K562 (cell line): Measurements from ENCODE around the gene C19orf85. TPM values are rescaled to one million over a fixed set of nuclear protein-coding genes. Genes with fewer than 3 reads are reported as not detected.

Experiments used
- ATAC-seq: fragments of 200-7000 bp; cut with Tn5 transposase; 3 replicates; pipeline ENCODE4 v1.9.1; 2020; ENCODE audit warnings: moderate library complexity
- BruUV-seq: library from RNA; stranded (reverse); fragments of 400-500 nt; replicated peaks from 2 replicates; lab custom pipeline; 2021; lab: Mats Ljungman, UMichigan
- CTCF ChIA-PET: fragments of 300-600 bp; formaldehyde crosslinking; extraction: SDS; loops from one replicate; lab custom pipeline; 2021; ENCODE audit warnings: low intra/inter-chr PET ratio; lab: Yijun Ruan, JAX
- POLR2A ChIA-PET: fragments of 300-600, 350-650 bp; sonication (Branson Sonifier 250); formaldehyde crosslinking; extraction: SDS; loops from one replicate; lab custom pipeline; 2021; ENCODE audit warnings: antibody characterized with exemption, inconsistent platforms; lab: Yijun Ruan, JAX
- DNase-seq, 4 experiments: peaks; one replicate each; pipeline versions ENCODE4 v3.0.0 to v3.0.0-alpha.2; 2011 to 2018; ENCODE audit warnings: low spot score in 3 of 4, mixed read lengths in 3 of 4; ENCODE audit errors: extremely low read depth in 1 of 4
- FAIRE-seq: peaks from 2 replicates; lab custom pipeline; 2011; peaks lifted over from hg19 to GRCh38; lab: Jason Lieb, UNC
- H2AFZ ChIP-seq: 2 replicates; pipeline ENCODE4 v1.6.0; 2011; ENCODE audit warnings: low read depth, low read length, control low read depth, inconsistent platforms
- H3K27ac ChIP-seq: fragments of 200-600 bp; 3 replicates; pipeline ENCODE4 v1.8.0; 2011; ENCODE audit warnings: low read depth, mild to moderate bottlenecking, control low read depth, inconsistent platforms, low read length, moderate library complexity, mixed read lengths; ENCODE audit errors: extremely low read depth
- H3K27me3 ChIP-seq, 2 experiments: fragments of 300-600 bp in 1 of 2; 2 replicates in 1 of 2; 3 replicates in 1 of 2; pipeline versions ENCODE4 v1.6.0 to v1.8.0; 2011; ENCODE audit warnings: inconsistent platforms in 2 of 2, low read length in 2 of 2, mild to moderate bottlenecking in 1 of 2, mixed read lengths in 1 of 2, moderate library complexity in 1 of 2; ENCODE audit not compliant: control insufficient read depth in 2 of 2, insufficient read depth in 2 of 2
- H3K36me3 ChIP-seq: fragments of 300-600 bp; 3 replicates; pipeline ENCODE4 v1.8.0; 2011; ENCODE audit warnings: mild to moderate bottlenecking, low read length, inconsistent platforms; ENCODE audit not compliant: control insufficient read depth, insufficient read depth
- H3K4me1 ChIP-seq, 2 experiments: fragments of 200-600 bp in 1 of 2; replicated peaks in 1 of 2; 2 replicates in 1 of 2; 3 replicates in 1 of 2; pipeline versions ENCODE4 v1.5.1 to v1.8.0; 2011; ENCODE audit warnings: inconsistent platforms in 2 of 2, low read length in 2 of 2, mild to moderate bottlenecking in 1 of 2, mixed read lengths in 1 of 2, moderate library complexity in 1 of 2; ENCODE audit not compliant: control insufficient read depth in 2 of 2, insufficient read depth in 2 of 2
- H3K4me2 ChIP-seq: 2 replicates; pipeline ENCODE4 v1.6.1; 2011; ENCODE audit warnings: low read length, control low read depth, inconsistent platforms, mixed read lengths; ENCODE audit not compliant: insufficient read depth
- H3K4me3 ChIP-seq: fragments of 200-600 bp; sonication (generic), shearing (Covaris generic); 2 replicates; pipeline ENCODE4 v1.5.1; 2016; ENCODE audit warnings: control low read depth, inconsistent platforms
- H3K79me2 ChIP-seq: fragments of 200-600 bp; 3 replicates; pipeline ENCODE4 v1.8.0; 2011; ENCODE audit warnings: low read length, inconsistent platforms; ENCODE audit not compliant: control insufficient read depth, insufficient read depth
- H3K9ac ChIP-seq, 2 experiments: 2 replicates each; pipeline versions ENCODE4 v1.6.0 to v1.6.1; 2011; ENCODE audit warnings: low read depth in 2 of 2, low read length in 2 of 2, control low read depth in 1 of 2, inconsistent platforms in 1 of 2, mild to moderate bottlenecking in 1 of 2, mixed read lengths in 1 of 2; ENCODE audit not compliant: insufficient read depth in 1 of 2
- H3K9me1 ChIP-seq: one replicate; pipeline ENCODE4 v1.6.0; 2011; ENCODE audit warnings: inconsistent platforms, mild to moderate bottlenecking, low read length, moderate library complexity; ENCODE audit not compliant: control insufficient read depth, insufficient read depth
- H3K9me3 ChIP-seq: replicated peaks from 2 replicates; pipeline ENCODE4 v1.5.1; 2011; ENCODE audit warnings: low read depth, low read length, inconsistent platforms; ENCODE audit not compliant: control insufficient read depth, insufficient read depth
- H4K20me1 ChIP-seq: replicated peaks from 2 replicates; pipeline ENCODE4 v1.6.1; 2011; ENCODE audit warnings: low read length, inconsistent platforms, mixed read lengths; ENCODE audit not compliant: control insufficient read depth, insufficient read depth
- CTBP1 ChIP-seq: fragments of 450-650 bp; IDR thresholded peaks from 2 replicates; pipeline ENCODE4 v1.6.1; 2016; ENCODE audit warnings: borderline replicate concordance
- EGR1 ChIP-seq: fragments of 450-650 bp; conservative IDR thresholded peaks from 2 replicates; pipeline ENCODE4 v1.6.1; 2017; ENCODE audit warnings: mild to moderate bottlenecking
- POLR2G ChIP-seq: fragments of 200-400 bp; formaldehyde crosslinking; IDR thresholded peaks from 2 replicates; pipeline ENCODE4 v1.6.1; 2017; ENCODE audit warnings: low read depth, mild to moderate bottlenecking, antibody characterized with exemption, low read length, moderate library complexity
- RBBP5 ChIP-seq: fragments of 200-600 bp; sonication (generic); IDR thresholded peaks from 2 replicates; pipeline ENCODE4 v1.6.1; 2012; ENCODE audit warnings: borderline replicate concordance, mild to moderate bottlenecking, low read length, control low read depth, inconsistent platforms; ENCODE audit not compliant: insufficient read depth, poor library complexity, severe bottlenecking
- SIN3B ChIP-seq: fragments of 450-650 bp; IDR thresholded peaks from 2 replicates; pipeline ENCODE4 v1.6.1; 2017; ENCODE audit warnings: low read depth, mild to moderate bottlenecking, moderate library complexity
- ZBTB7A ChIP-seq: IDR thresholded peaks from 2 replicates; pipeline ENCODE4 v1.6.1; 2011; ENCODE audit warnings: low read depth, mild to moderate bottlenecking, low read length, moderate library complexity, borderline replicate concordance; ENCODE audit not compliant: control insufficient read depth
- WGBS: fragments of 100-300 bp; shearing (Covaris generic); methylation state at CpG from one replicate; pipeline ENCODE4 v1.1.6; 2016; ENCODE audit warnings: low coverage, mixed read lengths; ENCODE audit not compliant: insufficient coverage; ENCODE audit errors: missing lambda C conversion rate; 5-methylcytosine and 5-hydroxymethylcytosine counted together
- in situ Hi-C: fragments of 300-500 bp; cut with MboI; formaldehyde crosslinking; loops from 4 replicates; pipeline ENCODE4 v1.15.0; 2018; ENCODE audit warnings: inconsistent platforms, mixed read lengths
- intact Hi-C: fragments of 100-400 bp; cut with micrococcal nuclease; formaldehyde crosslinking; loops from 2 replicates; pipeline ENCODE4 v1.14.2; 2022
- polyA plus RNA-seq, 8 experiments: library from polyadenylated mRNA; depleted of rRNA in 4 of 8; stranded (reverse) in 5 of 8; unstranded in 3 of 8; fragments of >200 nt; fragmentation: Nextera tagmentation in 2 of 8; fragmentation: Illumina TruSeq in 1 of 8; extraction: Ambion mirVana in 2 of 8; extraction: Trizol in 1 of 8; gene quantifications; 2 replicates each; pipeline versions ENCODE4 v1.2.1 to v1.2.3, GENCODE V29; 2011 to 2014; ENCODE audit warnings: inconsistent platforms in 1 of 8, missing spikeins in 1 of 8
- total RNA-seq, 7 experiments: library from RNA; depleted of rRNA in 6 of 7; stranded (reverse); fragments of >200 nt in 6 of 7; fragmentation: Illumina TruSeq in 2 of 7; extraction: Trizol in 2 of 7; gene quantifications; 2 replicates each; pipeline versions ENCODE4 v1.2.1 to v1.2.3, GENCODE V29; 2011 to 2021; ENCODE audit warnings: low replicate concordance in 1 of 7
- TF ChIP-seq, protein P1 (sequence below), 2 experiments: IDR thresholded peaks; 2 replicates each; pipeline ENCODE4 v1.6.1; 2011; ENCODE audit warnings: borderline replicate concordance in 1 of 2, control low read depth in 1 of 2, low read depth in 1 of 2, low read length in 1 of 2, mild to moderate bottlenecking in 1 of 2, mixed read lengths in 1 of 2, moderate library complexity in 1 of 2; ENCODE audit not compliant: insufficient read depth in 1 of 2, insufficient read length in 1 of 2, poor library complexity in 1 of 2, severe bottlenecking in 1 of 2; ENCODE audit errors: extremely low read depth in 1 of 2
- TF ChIP-seq, protein P2 (sequence below), 2 experiments: fragments of 200-800 bp in 1 of 2; sonication (Bioruptor generic) in 1 of 2; sonication (generic) in 1 of 2; formaldehyde crosslinking in 1 of 2; IDR thresholded peaks in 1 of 2; conservative IDR thresholded peaks in 1 of 2; 2 replicates each; pipeline versions ENCODE4 v1.5.0 to v1.6.1; 2016 to 2020; ENCODE audit warnings: missing compliant biosample characterization in 1 of 2, missing genetic modification characterization in 1 of 2, missing genetic modification reagents in 1 of 2

Gene C19orf85
- total and polyA plus RNA-seq, 9 of the 15 experiments (the other 6 are each of a cell fraction or from before 2014, with no cell fraction given), result not detected

DNA sequence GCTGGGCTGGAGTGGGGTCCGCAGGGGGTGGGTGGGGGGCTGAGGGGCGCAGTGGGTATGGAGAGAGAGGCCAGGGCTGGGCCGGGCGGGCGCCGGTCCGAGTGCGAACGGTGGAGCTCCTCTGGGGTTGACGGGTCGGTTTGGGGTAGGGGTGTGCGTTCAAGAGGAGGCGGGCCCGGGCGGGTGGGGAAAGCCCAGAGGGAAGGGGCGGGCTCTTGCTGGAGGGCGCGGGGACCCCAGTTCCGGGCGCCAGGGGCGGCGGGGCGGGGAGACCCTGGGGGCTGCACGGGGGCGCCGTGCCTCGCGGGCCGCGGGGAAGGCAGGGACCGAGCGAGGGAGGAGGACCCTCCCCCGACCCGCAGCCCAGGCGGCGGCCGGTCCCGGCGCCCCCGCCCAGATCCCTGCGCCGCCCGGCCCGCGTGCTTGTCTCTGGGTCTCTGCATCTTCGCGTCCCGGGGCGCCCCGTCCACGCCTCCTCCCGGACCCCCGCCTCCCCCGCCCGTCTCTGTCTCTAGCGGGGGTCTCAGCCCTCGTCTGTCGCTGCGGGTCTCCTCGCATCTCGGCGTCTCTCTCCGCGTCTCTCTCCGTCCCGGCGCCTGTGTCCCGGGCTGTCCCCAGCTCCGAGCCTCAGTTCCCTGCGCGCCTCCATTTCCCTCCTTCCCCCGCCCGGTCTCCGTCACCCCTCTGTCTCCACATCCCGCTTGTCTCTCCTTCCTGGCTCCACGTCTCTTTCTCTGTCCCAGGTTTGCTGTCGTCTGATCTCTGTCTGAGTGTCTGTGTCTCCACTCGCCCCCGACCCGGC is 13.2 kb downstream of the C19orf85 start:
- 2% methylated on average over 12 of the region's 80 CpGs for WGBS
- no peaks in the 10 kb centered on the region for H3K79me2 ChIP-seq
- DNase-seq (peak in 3 of 4 experiments; percentile 28 to 48 (median 44)), ATAC-seq (no peak), FAIRE-seq (no peak)
- H3K27me3 ChIP-seq, result peaks cover 0 to 18% of the 10 kb centered on the region in 2 experiments; a peak in 4 of 5 replicates
- in situ Hi-C loops (no loop called here), intact Hi-C loops (loop anchor here (5.0 kb wide), 1 partner anchor 64 kb away; the partner anchor contains the start of gene RPL28)
- no TSS peak for BruUV-seq
- peaks cover 3 to 73% of the 10 kb centered on the region in 2 experiments for H3K4me1 ChIP-seq
- H3K36me3 ChIP-seq, result peaks cover 22% of the 10 kb centered on the region; the same call in 2 of the 3 replicates
- no peaks in the 10 kb centered on the region for H3K9me1 ChIP-seq
- H3K4me3 ChIP-seq, result no peak overlapping the region; the same call in 1 of the 2 replicates
- TF ChIP-seq RBBP5 (no peak), CTBP1 (no peak), SIN3B (no peak), EGR1 (0 out of 2 replicates have a peak, but pooled peaks have one; percentile 15), ZBTB7A (peak; percentile 60; the same call in 1 of the 2 replicates), POLR2G (peak; percentile 47)
- TF ChIP-seq, protein P1, sequence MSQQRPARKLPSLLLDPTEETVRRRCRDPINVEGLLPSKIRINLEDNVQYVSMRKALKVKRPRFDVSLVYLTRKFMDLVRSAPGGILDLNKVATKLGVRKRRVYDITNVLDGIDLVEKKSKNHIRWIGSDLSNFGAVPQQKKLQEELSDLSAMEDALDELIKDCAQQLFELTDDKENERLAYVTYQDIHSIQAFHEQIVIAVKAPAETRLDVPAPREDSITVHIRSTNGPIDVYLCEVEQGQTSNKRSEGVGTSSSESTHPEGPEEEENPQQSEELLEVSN (IDR thresholded peaks at IDR 0.05; ENCODE audit: borderline replicate concordance in 1 of 2, extremely low read depth in 1 of 2, insufficient read depth in 1 of 2, insufficient read length in 1 of 2, low read depth in 1 of 2, low read length in 1 of 2, poor library complexity in 1 of 2, severe bottlenecking in 1 of 2), result peak in 1 of 2 experiments; percentile 31
- TF ChIP-seq, protein P2, sequence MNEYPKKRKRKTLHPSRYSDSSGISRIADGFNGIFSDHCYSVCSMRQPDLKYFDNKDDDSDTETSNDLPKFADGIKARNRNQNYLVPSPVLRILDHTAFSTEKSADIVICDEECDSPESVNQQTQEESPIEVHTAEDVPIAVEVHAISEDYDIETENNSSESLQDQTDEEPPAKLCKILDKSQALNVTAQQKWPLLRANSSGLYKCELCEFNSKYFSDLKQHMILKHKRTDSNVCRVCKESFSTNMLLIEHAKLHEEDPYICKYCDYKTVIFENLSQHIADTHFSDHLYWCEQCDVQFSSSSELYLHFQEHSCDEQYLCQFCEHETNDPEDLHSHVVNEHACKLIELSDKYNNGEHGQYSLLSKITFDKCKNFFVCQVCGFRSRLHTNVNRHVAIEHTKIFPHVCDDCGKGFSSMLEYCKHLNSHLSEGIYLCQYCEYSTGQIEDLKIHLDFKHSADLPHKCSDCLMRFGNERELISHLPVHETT (CRISPR knock-in tag; conservative IDR thresholded peaks at IDR 0.05 in 1 of 2, IDR thresholded peaks at IDR 0.05 in 1 of 2), result no peak
- POLR2A ChIA-PET, result interaction anchor here (0.6 kb wide), 1 partner anchor 361 kb away, joined by 3 read pairs; no protein-coding TSS in a partner anchor
- CTCF ChIA-PET, result no interaction called here
- no peaks in the 10 kb centered on the region for H3K9me3 ChIP-seq
- H3K9ac ChIP-seq, result peak overlapping the region in 1 of 2 experiments; percentile 88; a peak in 2 of 4 replicates
- no peak overlapping the region for H3K27ac ChIP-seq
- H4K20me1 ChIP-seq, result no peaks in the 10 kb centered on the region; the same call in 1 of the 2 replicates
- 0 out of 2 replicates have a peak overlapping the region, but pooled peaks have one; percentile 51 for H2AFZ ChIP-seq
- peak overlapping the region; percentile 32; the same call in 1 of the 2 replicates for H3K4me2 ChIP-seq
